ENCODE results near the gene PGBD5. TPM values are rescaled to one million over a fixed set of nuclear protein-coding genes. Genes with fewer than 3 reads are reported as not detected.

Gene PGBD5
- polyA plus RNA-seq, 4 donors: under 0.01 to 1.0 (median 0.48) TPM

GRCh38 chr1:230384380-230385157 lies 41.6 kb downstream of the PGBD5 start:
- peaks cover 0 to 5% (median 0%) of the 10 kb centered on the region in 3 donors for H3K4me1 ChIP-seq (ENCODE audit: control insufficient read depth in 3 of 3, insufficient read depth in 2 of 3, low read depth in 1 of 3, low read length in 2 of 3)
- no peak for DNase-seq
- no peak overlapping the region for H3K4me3 ChIP-seq (ENCODE audit: low read depth in 1 of 3, low read length in 3 of 3)
- H3K27me3 ChIP-seq (ENCODE audit: control insufficient read depth in 3 of 3, insufficient read depth in 3 of 3, low read length in 3 of 3): no peaks in the 10 kb centered on the region
- WGBS, 3 donors: 86 to 91% (median 88%) methylated on average over 17 of the region's 17 CpGs
- no peaks in the 10 kb centered on the region for H3K36me3 ChIP-seq (ENCODE audit: control insufficient read depth in 3 of 3, insufficient read depth in 2 of 3, low read depth in 1 of 3, low read length in 3 of 3)
- no peak for FAIRE-seq
- H3K9me3 ChIP-seq (ENCODE audit: control insufficient read depth in 2 of 2, insufficient read depth in 1 of 2, low read depth in 1 of 2, low read length in 1 of 2): peaks cover 0 to 2% of the 10 kb centered on the region in 2 donors
- H3K27ac ChIP-seq (ENCODE audit: low read depth in 1 of 3, low read length in 2 of 3): no peak overlapping the region

DNA sequence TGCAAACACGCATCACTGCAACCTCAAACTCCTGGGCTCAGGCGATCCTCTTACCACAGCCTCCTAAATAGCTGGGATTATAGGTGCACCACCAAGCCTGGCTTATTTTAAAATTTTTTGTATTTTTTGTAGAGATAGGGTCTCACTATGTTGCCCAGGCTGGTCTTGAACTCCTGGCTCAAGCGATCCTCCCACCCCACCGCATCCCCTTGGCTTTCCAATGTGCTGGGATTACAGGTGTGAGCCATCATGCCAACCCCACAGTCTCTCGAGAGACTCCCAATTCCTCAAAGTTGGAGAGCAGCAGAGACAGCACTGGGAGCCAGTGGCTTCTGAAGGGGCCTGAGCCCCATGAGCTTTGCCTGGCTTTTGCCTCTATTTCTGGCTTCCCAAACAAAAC lies 42.7 kb downstream of the PGBD5 start:
- H3K4me3 ChIP-seq (ENCODE audit: low read depth in 1 of 3, low read length in 3 of 3): no peak overlapping the region
- H3K27me3 ChIP-seq (ENCODE audit: control insufficient read depth in 3 of 3, insufficient read depth in 3 of 3, low read length in 3 of 3): peaks cover 0 to 1% (median 0%) of the 10 kb centered on the region in 3 donors
- 85 to 93% (median 92%) methylated on average over 5 of the region's 5 CpGs for WGBS, 3 donors
- H3K36me3 ChIP-seq (ENCODE audit: control insufficient read depth in 3 of 3, insufficient read depth in 2 of 3, low read depth in 1 of 3, low read length in 3 of 3): no peaks in the 10 kb centered on the region
- H3K27ac ChIP-seq (ENCODE audit: low read depth in 1 of 3, low read length in 2 of 3): no peak overlapping the region
- FAIRE-seq (no peak), DNase-seq (no peak)
- H3K9me3 ChIP-seq (ENCODE audit: control insufficient read depth in 2 of 2, insufficient read depth in 1 of 2, low read depth in 1 of 2, low read length in 1 of 2): peaks cover 0 to 10% of the 10 kb centered on the region in 2 donors
- H3K4me1 ChIP-seq (ENCODE audit: control insufficient read depth in 3 of 3, insufficient read depth in 2 of 3, low read depth in 1 of 3, low read length in 2 of 3): peaks cover 0 to 5% (median 0%) of the 10 kb centered on the region in 3 donors

DNA sequence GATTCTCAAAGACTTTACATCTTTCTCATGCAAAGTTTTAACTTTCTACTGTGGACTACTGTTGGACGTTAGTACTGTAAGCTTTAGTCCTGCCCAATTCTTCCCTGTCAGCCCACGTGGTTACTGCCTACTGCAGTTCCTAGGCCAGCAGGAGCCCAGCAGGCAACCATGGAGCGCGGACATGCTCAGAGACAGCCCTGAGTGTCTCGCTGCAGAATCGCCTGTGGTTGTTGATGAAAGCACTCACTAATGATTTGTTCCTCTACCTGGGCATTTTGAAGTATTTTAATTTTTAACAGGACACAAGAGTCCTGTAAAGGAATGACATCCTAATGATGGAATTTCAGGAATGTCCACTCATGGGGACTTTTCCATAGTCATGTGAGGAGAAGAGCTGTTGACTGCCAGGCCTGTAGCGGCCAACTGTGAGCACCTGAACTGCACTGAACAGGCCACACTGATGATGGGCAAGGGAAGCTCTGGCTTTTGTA lies 44.1 kb downstream of the PGBD5 start:
- Histone ChIP-seq H3K4me1 (ENCODE audit: control insufficient read depth in 3 of 3, insufficient read depth in 2 of 3, low read depth in 1 of 3, low read length in 2 of 3) (peaks cover 0 to 5% (median 0%) of the 10 kb centered on the region in 3 donors), H3K4me3 (ENCODE audit: low read depth in 1 of 3, low read length in 3 of 3) (no peak overlapping the region), H3K36me3 (ENCODE audit: control insufficient read depth in 3 of 3, insufficient read depth in 2 of 3, low read depth in 1 of 3, low read length in 3 of 3) (no peaks in the 10 kb centered on the region), H3K27ac (ENCODE audit: low read depth in 1 of 3, low read length in 2 of 3) (no peak overlapping the region), H3K9me3 (ENCODE audit: control insufficient read depth in 2 of 2, insufficient read depth in 1 of 2, low read depth in 1 of 2, low read length in 1 of 2) (peaks cover 0 to 10% of the 10 kb centered on the region in 2 donors), H3K27me3 (ENCODE audit: control insufficient read depth in 3 of 3, insufficient read depth in 3 of 3, low read length in 3 of 3) (peaks cover 0 to 1% (median 0%) of the 10 kb centered on the region in 3 donors)
- WGBS, 3 donors: 68 to 86% (median 81%) methylated on average over 7 of the region's 7 CpGs
- no peak for DNase-seq
- FAIRE-seq: no peak

DNA sequence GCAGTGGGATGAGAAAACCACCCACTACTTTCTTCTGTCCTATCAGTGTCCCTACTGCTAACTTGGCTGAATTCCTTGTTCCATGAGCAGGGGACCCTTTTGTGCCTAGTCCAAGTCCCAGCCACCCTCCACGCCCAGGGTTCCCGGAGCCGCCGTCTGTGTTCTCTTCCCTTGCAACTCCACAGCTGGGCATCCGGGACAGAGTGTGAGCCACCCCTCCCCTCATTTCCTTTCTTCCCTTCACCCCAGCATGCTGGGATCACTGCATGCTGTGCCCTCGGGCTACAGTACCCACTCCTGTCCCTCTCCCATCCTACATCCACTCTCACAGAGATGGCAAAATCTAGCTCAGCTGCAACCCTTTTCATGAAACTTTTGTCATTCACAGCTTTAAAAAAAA lies 44.5 kb downstream of the PGBD5 start:
- peaks cover 0 to 5% (median 0%) of the 10 kb centered on the region in 3 donors for H3K4me1 ChIP-seq (ENCODE audit: control insufficient read depth in 3 of 3, insufficient read depth in 2 of 3, low read depth in 1 of 3, low read length in 2 of 3)
- peaks cover 0 to 10% of the 10 kb centered on the region in 2 donors for H3K9me3 ChIP-seq (ENCODE audit: control insufficient read depth in 2 of 2, insufficient read depth in 1 of 2, low read depth in 1 of 2, low read length in 1 of 2)
- FAIRE-seq (no peak), DNase-seq (no peak)
- H3K27me3 ChIP-seq (ENCODE audit: control insufficient read depth in 3 of 3, insufficient read depth in 3 of 3, low read length in 3 of 3): peaks cover 0 to 1% (median 0%) of the 10 kb centered on the region in 3 donors
- 47 to 73% (median 53%) methylated on average over 6 of the region's 6 CpGs for WGBS, 3 donors
- H3K4me3 ChIP-seq (ENCODE audit: low read depth in 1 of 3, low read length in 3 of 3): no peak overlapping the region
- no peak overlapping the region for H3K27ac ChIP-seq (ENCODE audit: low read depth in 1 of 3, low read length in 2 of 3)
- H3K36me3 ChIP-seq (ENCODE audit: control insufficient read depth in 3 of 3, insufficient read depth in 2 of 3, low read depth in 1 of 3, low read length in 3 of 3): no peaks in the 10 kb centered on the region

- Histone ChIP-seq H3K4me1 (ENCODE audit: control insufficient read depth in 3 of 3, insufficient read depth in 2 of 3, low read depth in 1 of 3, low read length in 2 of 3) (peaks cover 0 to 5% (median 0%) of the 10 kb centered on the region in 3 donors), H3K27ac (ENCODE audit: low read depth in 1 of 3, low read length in 2 of 3) (no peak overlapping the region), H3K4me3 (ENCODE audit: low read depth in 1 of 3, low read length in 3 of 3) (no peak overlapping the region), H3K36me3 (ENCODE audit: control insufficient read depth in 3 of 3, insufficient read depth in 2 of 3, low read depth in 1 of 3, low read length in 3 of 3) (no peaks in the 10 kb centered on the region), H3K27me3 (ENCODE audit: control insufficient read depth in 3 of 3, insufficient read depth in 3 of 3, low read length in 3 of 3) (peaks cover 0 to 1% (median 0%) of the 10 kb centered on the region in 3 donors), H3K9me3 (ENCODE audit: control insufficient read depth in 2 of 2, insufficient read depth in 1 of 2, low read depth in 1 of 2, low read length in 1 of 2) (peaks cover 0 to 10% of the 10 kb centered on the region in 2 donors)
- 26 to 59% (median 36%) methylated on average over 5 of the region's 5 CpGs for WGBS, 3 donors
- FAIRE-seq (no peak), DNase-seq (peak; percentile 49 to 62)
Measured at GRCh38 chr1:230381049-230381467, 45.1 kb downstream of the PGBD5 start.

GRCh38 chr1:230379928-230380327 lies 46.2 kb downstream of the PGBD5 start:
- Histone ChIP-seq H3K4me3 (ENCODE audit: low read depth in 1 of 3, low read length in 3 of 3) (no peak overlapping the region), H3K9me3 (ENCODE audit: control insufficient read depth in 2 of 2, insufficient read depth in 1 of 2, low read depth in 1 of 2, low read length in 1 of 2) (peaks cover 0 to 10% of the 10 kb centered on the region in 2 donors), H3K36me3 (ENCODE audit: control insufficient read depth in 3 of 3, insufficient read depth in 2 of 3, low read depth in 1 of 3, low read length in 3 of 3) (no peaks in the 10 kb centered on the region), H3K27ac (ENCODE audit: low read depth in 1 of 3, low read length in 2 of 3) (no peak overlapping the region), H3K27me3 (ENCODE audit: control insufficient read depth in 3 of 3, insufficient read depth in 3 of 3, low read length in 3 of 3) (peaks cover 0 to 1% (median 0%) of the 10 kb centered on the region in 3 donors), H3K4me1 (ENCODE audit: control insufficient read depth in 3 of 3, insufficient read depth in 2 of 3, low read depth in 1 of 3, low read length in 2 of 3) (peaks cover 0 to 5% (median 0%) of the 10 kb centered on the region in 3 donors)
- DNase-seq: no peak
- no peak for FAIRE-seq
- WGBS, 3 donors: 65 to 71% (median 68%) methylated on average over 1 of the region's 1 CpG

GRCh38 chr1:230379462-230379861 lies 46.7 kb downstream of the PGBD5 start:
- H3K9me3 ChIP-seq (ENCODE audit: control insufficient read depth in 2 of 2, insufficient read depth in 1 of 2, low read depth in 1 of 2, low read length in 1 of 2): peaks cover 0 to 10% of the 10 kb centered on the region in 2 donors
- DNase-seq (no peak), FAIRE-seq (no peak)
- H3K4me3 ChIP-seq (ENCODE audit: low read depth in 1 of 3, low read length in 3 of 3): no peak overlapping the region
- 94 to 98% (median 96%) methylated on average over 3 of the region's 3 CpGs for WGBS, 3 donors
- H3K36me3 ChIP-seq (ENCODE audit: control insufficient read depth in 3 of 3, insufficient read depth in 2 of 3, low read depth in 1 of 3, low read length in 3 of 3): no peaks in the 10 kb centered on the region
- no peak overlapping the region for H3K27ac ChIP-seq (ENCODE audit: low read depth in 1 of 3, low read length in 2 of 3)
- H3K27me3 ChIP-seq (ENCODE audit: control insufficient read depth in 3 of 3, insufficient read depth in 3 of 3, low read length in 3 of 3): peaks cover 0 to 1% (median 0%) of the 10 kb centered on the region in 3 donors
- H3K4me1 ChIP-seq (ENCODE audit: control insufficient read depth in 3 of 3, insufficient read depth in 2 of 3, low read depth in 1 of 3, low read length in 2 of 3): peaks cover 0 to 5% (median 0%) of the 10 kb centered on the region in 3 donors

- WGBS, 3 donors: 71 to 84% (median 80%) methylated on average over 2 of the region's 2 CpGs
- Histone ChIP-seq H3K27ac (ENCODE audit: low read depth in 1 of 3, low read length in 2 of 3) (no peak overlapping the region), H3K4me3 (ENCODE audit: low read depth in 1 of 3, low read length in 3 of 3) (no peak overlapping the region), H3K4me1 (ENCODE audit: control insufficient read depth in 3 of 3, insufficient read depth in 2 of 3, low read depth in 1 of 3, low read length in 2 of 3) (peaks cover 0 to 5% (median 0%) of the 10 kb centered on the region in 3 donors), H3K27me3 (ENCODE audit: control insufficient read depth in 3 of 3, insufficient read depth in 3 of 3, low read length in 3 of 3) (peaks cover 0 to 1% (median 0%) of the 10 kb centered on the region in 3 donors), H3K36me3 (ENCODE audit: control insufficient read depth in 3 of 3, insufficient read depth in 2 of 3, low read depth in 1 of 3, low read length in 3 of 3) (no peaks in the 10 kb centered on the region), H3K9me3 (ENCODE audit: control insufficient read depth in 2 of 2, insufficient read depth in 1 of 2, low read depth in 1 of 2, low read length in 1 of 2) (peaks cover 0 to 10% of the 10 kb centered on the region in 2 donors)
- FAIRE-seq (no peak), DNase-seq (no peak)
Measured at GRCh38 chr1:230377851-230378250, 48.3 kb downstream of the PGBD5 start.

All from small intestine (tissue), 7 donors.